SKM-1 (cell line): ENCODE data around the gene TIMM13.
"Not testable (repeated sequence)": the region's sequence is repeated elsewhere in the genome, so short reads cannot be mapped to it uniquely, and the experiment has no call there.

Source experiments
- DNase-seq: peaks from one replicate; lab custom pipeline; 2025; ENCODE audit not compliant: unreplicated experiment; lab: John Stamatoyannopoulos, UW

The TIMM13 gene

GRCh38 chr19:2427429-2428320, at the start of gene TIMM13:
TIMM13 (minus strand) TSS chr19:2427586; CDS start chr19:2427533, 53 bp downstream.
- peak; percentile 86 for DNase-seq

GRCh38 chr19:2476451-2477140, 49.2 kb upstream of the TIMM13 start:
- DNase-seq: no peak

GRCh38 chr19:2475702-2476450, 48.5 kb upstream of the TIMM13 start, which contains the start of gene GADD45B:
GADD45B (plus strand) TSS chr19:2476127; CDS start chr19:2476359, 232 bp downstream.
- peak; percentile 95 for DNase-seq

GRCh38 chr19:2475018-2475701, 47.8 kb upstream of the TIMM13 start:
- no peak for DNase-seq

GRCh38 chr19:2474232-2475017, 47.0 kb upstream of the TIMM13 start:
- peak; percentile 62 for DNase-seq

GRCh38 chr19:2469915-2470200, 42.5 kb upstream of the TIMM13 start:
- DNase-seq: not testable (repeated sequence)

- no peak for DNase-seq
Measured at GRCh38 chr19:2469102-2469914, 41.9 kb upstream of the TIMM13 start.

- DNase-seq: no peak
Measured at GRCh38 chr19:2468596-2468995, 41.2 kb upstream of the TIMM13 start.

- DNase-seq: no peak
Measured at GRCh38 chr19:2464389-2464788, 37.0 kb upstream of the TIMM13 start.

GRCh38 chr19:2463694-2464093, 36.3 kb upstream of the TIMM13 start:
- not testable (repeated sequence) for DNase-seq

GRCh38 chr19:2462635-2463421, 35.4 kb upstream of the TIMM13 start:
- DNase-seq: no peak

- DNase-seq: no peak
Measured at GRCh38 chr19:2461751-2462634, 34.6 kb upstream of the TIMM13 start.

- no peak for DNase-seq
Measured at GRCh38 chr19:2460245-2460644, 32.9 kb upstream of the TIMM13 start.

GRCh38 chr19:2458776-2459175, 31.4 kb upstream of the TIMM13 start:
- not testable (repeated sequence) for DNase-seq

GRCh38 chr19:2458054-2458453, 30.7 kb upstream of the TIMM13 start:
- DNase-seq: no peak

- DNase-seq: no peak
Measured at GRCh38 chr19:2457394-2458037, 30.1 kb upstream of the TIMM13 start.
